HFFc6 (cell line): ENCODE results near the gene MS4A12. TPM values are rescaled to one million over a fixed set of nuclear protein-coding genes. Genes with fewer than 3 reads are reported as not detected.

Source experiments
- DNase-seq: peaks from one replicate; pipeline ENCODE4 v3.0.0-alpha.2; 2018
- H3K27ac Mint-ChIP-seq: 2 replicates; pipeline ENCODE4 v1.8.0; 2020; ENCODE audit warnings: mild to moderate bottlenecking, mixed read lengths
- H3K27me3 Mint-ChIP-seq: 2 replicates; pipeline ENCODE4 v1.8.0; 2021; ENCODE audit warnings: mild to moderate bottlenecking, moderate library complexity, mixed read lengths; ENCODE audit not compliant: insufficient read depth
- H3K36me3 Mint-ChIP-seq: 2 replicates; pipeline ENCODE4 v1.8.0; 2021; ENCODE audit warnings: low read depth, mixed read lengths
- H3K4me1 Mint-ChIP-seq: 2 replicates; pipeline ENCODE4 v1.8.0; 2020; ENCODE audit warnings: low read depth, mixed read lengths
- H3K4me3 Mint-ChIP-seq: 2 replicates; pipeline ENCODE4 v1.8.0; 2020; ENCODE audit warnings: mild to moderate bottlenecking, moderate library complexity, mixed read lengths
- H3K9me3 Mint-ChIP-seq: 2 replicates; pipeline ENCODE4 v1.8.0; 2020; ENCODE audit warnings: mild to moderate bottlenecking, mixed read lengths
- CTCF ChIP-seq: fragments of 200-600 bp; sonication (generic); IDR thresholded peaks from 2 replicates; pipeline ENCODE4 v1.5.0; 2021; ENCODE audit warnings: antibody characterized with exemption, mild to moderate bottlenecking
- total RNA-seq, 6 experiments: library from RNA; stranded (reverse); fragmentation: NEBNext Ultra II Directional; extraction: Animal tissue kit (Norgen Biotek cat#: 25700); gene quantifications; 2 replicates in 1 of 6; 3 replicates in 5 of 6; pipeline ENCODE4 v1.2.3, GENCODE V29; 2021

MS4A12 gene
- total RNA-seq, 6 experiments from 2014 or later, result 0.18 TPM; not detected in 5

GRCh38 chr11:60457576-60457975 lies 35.0 kb upstream of the MS4A12 start:
- Mint-ChIP-seq H3K27ac (no peak overlapping the region), H3K27me3 (peaks cover 2% of the 10 kb centered on the region; the same call in 1 of the 2 replicates), H3K9me3 (peaks cover 35% of the 10 kb centered on the region), H3K36me3 (peaks cover 6% of the 10 kb centered on the region), H3K4me3 (no peak overlapping the region), H3K4me1 (no peaks in the 10 kb centered on the region)
- no peak for DNase-seq
- TF ChIP-seq CTCF, result no peak

GRCh38 chr11:60459345-60459744 lies 33.2 kb upstream of the MS4A12 start:
- Mint-ChIP-seq H3K36me3 (peaks cover 6% of the 10 kb centered on the region), H3K27ac (no peak overlapping the region), H3K9me3 (peaks cover 39% of the 10 kb centered on the region), H3K4me3 (no peak overlapping the region), H3K27me3 (peaks cover 2% of the 10 kb centered on the region; the same call in 1 of the 2 replicates), H3K4me1 (no peaks in the 10 kb centered on the region)
- no peak for DNase-seq
- TF ChIP-seq CTCF, result no peak

- no peaks in the 10 kb centered on the region for H3K4me1 Mint-ChIP-seq
- peaks cover 32% of the 10 kb centered on the region for H3K9me3 Mint-ChIP-seq
- no peak overlapping the region for H3K4me3 Mint-ChIP-seq
- no peak overlapping the region for H3K27ac Mint-ChIP-seq
- no peak for DNase-seq
- no peaks in the 10 kb centered on the region for H3K27me3 Mint-ChIP-seq
- no peak for TF ChIP-seq CTCF
- no peaks in the 10 kb centered on the region for H3K36me3 Mint-ChIP-seq
Measured at GRCh38 chr11:60468829-60469228, 23.7 kb upstream of the MS4A12 start.

GRCh38 chr11:60469723-60470122 lies 22.9 kb upstream of the MS4A12 start:
- Mint-ChIP-seq H3K27ac (no peak overlapping the region), H3K36me3 (no peaks in the 10 kb centered on the region), H3K9me3 (peaks cover 32% of the 10 kb centered on the region), H3K27me3 (no peaks in the 10 kb centered on the region), H3K4me1 (no peaks in the 10 kb centered on the region), H3K4me3 (no peak overlapping the region)
- no peak for DNase-seq
- no peak for TF ChIP-seq CTCF

GRCh38 chr11:60477035-60477445 lies 15.5 kb upstream of the MS4A12 start:
- Mint-ChIP-seq H3K27me3 (no peaks in the 10 kb centered on the region), H3K4me3 (no peak overlapping the region), H3K4me1 (no peaks in the 10 kb centered on the region), H3K9me3 (peaks cover 22% of the 10 kb centered on the region), H3K27ac (no peak overlapping the region), H3K36me3 (no peaks in the 10 kb centered on the region)
- TF ChIP-seq CTCF, result no peak
- no peak for DNase-seq

GRCh38 chr11:60482361-60482760 lies 10.2 kb upstream of the MS4A12 start:
- no peak for DNase-seq
- H3K4me3 Mint-ChIP-seq, result no peak overlapping the region
- peaks cover 33% of the 10 kb centered on the region for H3K9me3 Mint-ChIP-seq
- H3K4me1 Mint-ChIP-seq, result no peaks in the 10 kb centered on the region
- H3K36me3 Mint-ChIP-seq, result no peaks in the 10 kb centered on the region
- TF ChIP-seq CTCF, result no peak
- H3K27ac Mint-ChIP-seq, result no peak overlapping the region
- no peaks in the 10 kb centered on the region for H3K27me3 Mint-ChIP-seq
